Suprapubic skin (tissue), 4 donors: ENCODE results near the gene PLPP1.

Experiments used
- CTCF ChIP-seq, 2 donors: fragments of 200-600 bp in 1 of 2; fragments of 450-650 bp in 1 of 2; sonication (generic) in 1 of 2; IDR thresholded peaks; one replicate each; pipeline ENCODE4 v1.5.1; 2016 to 2019; ENCODE audit warnings: antibody characterized with exemption in 2 of 2, mild to moderate bottlenecking in 1 of 2, moderate library complexity in 1 of 2
- EP300 ChIP-seq: sonication (generic); formaldehyde crosslinking; IDR thresholded peaks from one replicate; pipeline ENCODE4 v1.6.1; 2017; ENCODE audit warnings: antibody characterized with exemption
- POLR2A ChIP-seq, 2 donors: fragments of 450-650 bp; IDR thresholded peaks; one replicate each; pipeline ENCODE4 v1.6.1; 2017; ENCODE audit warnings: antibody characterized with exemption in 2 of 2, mild to moderate bottlenecking in 2 of 2, moderate library complexity in 2 of 2
- POLR2AphosphoS5 ChIP-seq, 3 donors: sonication (generic); formaldehyde crosslinking; IDR thresholded peaks; one replicate each; pipeline ENCODE4 v1.6.1; 2017; ENCODE audit warnings: antibody characterized with exemption in 3 of 3

- TF ChIP-seq CTCF (IDR thresholded peaks at IDR 0.05) (no peak), POLR2A (IDR thresholded peaks at IDR 0.05) (no peak), POLR2AphosphoS5 (IDR thresholded peaks at IDR 0.05) (no peak), EP300 (no peak)
These were observed 93.5 kb downstream of the PLPP1 start for GRCh38 chr5:55441107-55441771.
